T1000 (cell line): ENCODE data around the gene CTF1.

Source experiments
- DNase-seq: peaks from one replicate; lab custom pipeline; 2025; ENCODE audit warnings: mixed read lengths; lab: John Stamatoyannopoulos, UW

Gene CTF1

DNA sequence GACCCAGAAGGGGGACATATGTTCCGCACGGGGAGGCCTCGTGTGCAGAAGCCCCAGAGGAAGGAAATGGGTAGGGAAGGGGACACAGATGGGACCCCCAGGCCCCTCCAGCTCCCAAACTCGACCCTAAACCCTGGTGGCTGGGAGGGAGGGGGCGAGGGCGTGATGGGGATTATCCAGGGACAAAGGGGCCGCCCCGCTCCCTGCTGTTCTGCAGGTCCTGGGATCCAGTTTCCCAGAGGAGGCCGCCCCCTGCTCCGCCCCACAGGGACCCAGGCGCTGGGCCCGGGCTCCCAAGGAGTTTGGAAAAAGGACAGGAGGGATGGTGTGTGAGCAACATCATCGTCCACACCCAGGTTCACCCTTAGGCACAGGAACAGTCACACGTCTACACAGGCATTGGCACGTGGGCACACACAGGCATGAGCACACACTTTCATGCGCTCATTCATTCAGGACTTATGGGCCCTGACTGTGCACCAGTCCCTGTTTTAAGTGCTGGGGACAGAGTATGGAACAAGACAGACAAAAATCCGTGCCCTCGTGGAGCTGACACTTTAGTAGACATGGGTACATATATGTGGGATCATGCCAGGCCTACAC lies 14.1 kb downstream of the CTF1 start:
- no peak for DNase-seq

- DNase-seq, result no peak
These were observed 16.5 kb downstream of the CTF1 start for GRCh38 chr16:30912794-30913412.

GRCh38 chr16:30914830-30915229 lies 18.4 kb downstream of the CTF1 start:
- DNase-seq, result no peak

DNA sequence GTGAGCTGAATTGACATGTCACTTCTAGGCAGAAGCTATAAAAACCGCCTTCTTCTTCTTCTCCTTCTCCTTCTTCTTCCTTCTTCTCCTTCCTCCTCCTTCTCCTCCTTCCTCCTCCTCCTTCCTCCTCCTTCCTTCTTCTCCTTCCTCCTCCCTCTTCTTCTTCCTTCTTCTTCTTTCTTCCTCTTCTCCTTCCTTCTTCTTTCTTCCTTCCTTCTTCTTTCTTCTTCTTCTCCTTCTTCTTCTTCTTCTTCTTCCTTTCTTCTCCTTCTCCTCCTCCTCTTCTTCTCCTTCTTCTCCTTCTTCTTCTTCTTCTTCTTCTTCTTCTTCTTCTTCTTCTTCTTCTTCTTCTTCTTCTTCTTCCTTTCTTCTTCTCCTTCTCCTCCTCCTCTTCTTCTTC lies 22.2 kb downstream of the CTF1 start:
- DNase-seq, result no peak

GRCh38 chr16:30920891-30921290 lies 24.5 kb downstream of the CTF1 start:
- DNase-seq, result no peak

GRCh38 chr16:30921459-30921747 lies 25.0 kb downstream of the CTF1 start:
- no peak for DNase-seq

GRCh38 chr16:30921748-30922419 lies 25.5 kb downstream of the CTF1 start:
- peak; percentile 60 for DNase-seq

GRCh38 chr16:30922420-30922959 lies 26.1 kb downstream of the CTF1 start:
- DNase-seq, result peak; percentile 99

DNA sequence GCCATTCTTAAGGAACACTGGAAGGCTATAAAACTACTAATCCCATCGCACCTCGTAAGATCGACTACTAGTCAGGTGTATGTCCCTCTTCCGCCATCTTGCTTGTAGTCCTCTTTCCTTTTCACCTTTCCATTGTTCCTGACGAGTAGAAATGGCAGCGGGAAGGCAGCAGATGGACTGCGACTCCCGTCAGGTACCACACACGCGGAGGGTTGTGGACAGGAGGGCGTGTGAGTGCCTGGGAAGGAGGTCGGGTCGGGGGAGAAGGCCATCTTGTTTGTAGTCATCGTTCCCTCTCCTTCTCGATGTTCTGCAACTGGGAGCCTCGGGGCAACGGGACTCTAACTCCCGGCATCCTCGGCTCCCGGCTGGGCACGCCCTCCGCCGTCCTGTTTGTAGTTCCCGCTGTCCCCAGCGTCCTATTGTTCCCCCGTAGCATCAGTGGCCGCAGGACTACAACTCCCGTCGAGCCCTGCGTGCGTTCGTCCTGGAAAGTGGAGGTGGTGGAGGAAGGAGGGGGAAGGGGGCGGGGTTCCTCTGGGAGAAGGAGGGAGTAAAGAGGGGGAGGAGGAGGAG lies 26.6 kb downstream of the CTF1 start:
- peak; percentile 98 for DNase-seq

GRCh38 chr16:30923554-30924075 lies 27.2 kb downstream of the CTF1 start, which contains the start of gene FBXL19:
FBXL19 (plus strand) TSS chr16:30923572; CDS start chr16:30925755, 2,183 bp downstream.
- DNase-seq, result no peak

DNA sequence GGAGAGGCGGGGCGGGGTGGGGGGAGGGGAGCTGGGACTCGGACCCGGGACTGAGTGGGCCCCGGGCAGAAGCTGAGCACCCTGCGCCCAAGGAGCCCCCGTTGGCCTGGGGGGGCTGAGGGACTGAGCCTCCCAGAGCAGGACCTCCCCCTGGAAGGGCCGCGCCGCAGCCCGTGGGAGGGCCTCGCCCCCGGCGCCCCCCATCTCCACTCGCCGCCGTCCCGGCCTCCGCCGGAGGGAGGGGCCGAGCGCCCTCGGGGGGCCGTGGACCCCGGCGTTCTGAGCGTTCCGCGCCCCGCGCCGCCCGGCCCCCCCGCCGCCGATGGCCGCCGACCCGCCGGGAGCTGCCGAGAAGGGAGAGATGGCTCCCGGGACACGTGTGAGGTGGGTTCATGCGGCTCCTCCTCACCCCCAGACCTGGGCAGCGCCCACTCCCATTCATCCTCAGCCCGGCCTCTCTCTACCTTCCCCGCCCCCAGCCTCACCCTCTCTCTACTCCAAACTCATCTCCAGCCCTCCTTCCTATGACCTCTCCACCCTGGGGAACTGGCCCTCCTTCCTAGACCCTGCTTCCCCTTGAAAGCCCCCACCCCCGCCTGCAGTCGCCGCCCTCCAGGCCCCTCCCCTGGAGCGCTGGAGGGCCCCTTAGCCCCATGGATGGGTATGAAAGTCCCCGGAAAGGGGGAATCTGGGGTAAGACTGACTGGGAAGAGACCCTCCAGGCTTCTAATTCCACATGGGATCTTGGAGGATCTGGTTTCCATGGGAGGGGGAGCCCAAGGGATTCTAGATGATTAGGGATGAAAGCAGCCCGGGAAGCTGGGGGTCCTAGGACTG lies 27.9 kb downstream of the CTF1 start:
- DNase-seq, result no peak

- no peak for DNase-seq
These were observed 28.7 kb downstream of the CTF1 start for GRCh38 chr16:30924913-30925631.

GRCh38 chr16:30925632-30925987 lies 29.2 kb downstream of the CTF1 start:
- no peak for DNase-seq

DNA sequence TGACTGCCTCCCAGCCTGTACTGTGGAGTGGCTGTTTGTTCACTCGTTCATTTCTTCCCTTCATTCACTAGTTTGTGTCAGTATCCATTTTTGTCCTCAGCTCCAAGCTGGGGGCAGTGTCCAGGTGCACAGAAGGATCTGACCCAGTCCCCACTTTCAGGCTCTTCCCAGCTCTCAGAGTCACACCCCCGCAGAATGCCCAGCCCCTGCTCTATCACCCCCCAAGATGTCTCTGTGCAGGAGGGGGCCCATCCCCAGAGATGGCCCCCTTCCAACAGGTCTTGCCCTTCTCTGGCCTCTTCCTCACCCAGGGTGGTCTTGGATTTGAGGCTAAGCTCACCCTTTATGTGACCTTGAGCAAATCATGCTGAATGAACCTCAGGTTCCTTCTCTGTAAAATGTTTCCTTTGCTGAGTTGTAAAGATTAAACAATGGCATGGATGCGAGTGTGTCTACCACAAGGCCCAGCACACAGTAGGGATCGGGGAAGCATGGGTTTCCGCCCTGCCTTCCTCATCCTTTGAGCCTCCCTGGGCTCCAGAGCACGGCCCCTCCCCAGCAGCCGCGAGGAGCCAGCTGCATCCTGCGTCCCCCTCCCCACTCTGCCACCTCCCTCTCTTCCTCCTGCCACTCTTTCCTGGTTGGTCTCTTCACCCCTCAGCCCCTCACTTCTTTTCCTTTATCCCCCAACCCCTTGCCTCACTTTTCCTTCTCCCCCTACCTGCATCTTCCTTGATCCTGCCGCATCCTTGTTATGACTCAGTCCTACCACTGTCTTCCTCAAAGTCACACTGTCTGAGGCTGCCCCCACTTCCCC lies 29.8 kb downstream of the CTF1 start:
- no peak for DNase-seq

DNA sequence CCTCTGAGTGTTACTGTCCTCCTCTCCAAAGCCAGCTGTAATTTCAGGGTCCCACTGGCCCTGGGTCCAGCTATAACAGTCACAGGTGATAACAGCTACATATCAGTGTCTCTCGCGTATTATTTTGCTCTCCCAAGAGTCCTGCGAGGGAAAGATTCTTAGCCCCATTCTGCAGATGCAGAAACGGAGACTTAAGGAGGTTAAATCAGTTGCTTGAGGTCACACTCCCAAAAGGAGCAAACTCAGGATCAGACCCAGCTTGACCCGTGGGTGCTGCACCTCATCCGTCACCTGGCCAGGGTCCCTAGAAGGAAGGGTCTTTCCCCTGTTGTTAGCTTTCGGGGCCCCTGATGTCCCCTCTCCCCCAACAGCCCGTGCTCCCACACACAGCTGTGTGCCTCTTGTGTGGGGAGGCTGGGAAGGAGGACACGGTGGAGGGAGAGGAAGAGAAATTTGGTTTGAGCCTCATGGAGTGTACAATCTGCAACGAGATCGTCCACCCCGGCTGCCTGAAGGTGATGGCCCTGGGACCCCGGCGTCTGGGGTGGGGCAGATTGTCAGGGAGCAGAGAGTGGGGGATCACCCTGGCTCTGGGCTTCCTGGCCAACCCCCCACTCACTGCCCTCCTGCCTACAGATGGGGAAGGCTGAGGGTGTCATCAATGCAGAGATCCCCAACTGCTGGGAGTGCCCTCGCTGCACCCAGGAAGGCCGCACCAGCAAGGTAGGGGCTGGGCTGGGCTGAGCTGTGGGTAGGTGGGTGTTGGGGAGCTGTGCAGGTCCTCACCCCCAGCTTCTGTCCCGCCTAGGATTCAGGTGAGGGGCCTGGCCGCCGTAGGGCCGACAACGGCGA lies 30.7 kb downstream of the CTF1 start:
- DNase-seq, result no peak

DNA sequence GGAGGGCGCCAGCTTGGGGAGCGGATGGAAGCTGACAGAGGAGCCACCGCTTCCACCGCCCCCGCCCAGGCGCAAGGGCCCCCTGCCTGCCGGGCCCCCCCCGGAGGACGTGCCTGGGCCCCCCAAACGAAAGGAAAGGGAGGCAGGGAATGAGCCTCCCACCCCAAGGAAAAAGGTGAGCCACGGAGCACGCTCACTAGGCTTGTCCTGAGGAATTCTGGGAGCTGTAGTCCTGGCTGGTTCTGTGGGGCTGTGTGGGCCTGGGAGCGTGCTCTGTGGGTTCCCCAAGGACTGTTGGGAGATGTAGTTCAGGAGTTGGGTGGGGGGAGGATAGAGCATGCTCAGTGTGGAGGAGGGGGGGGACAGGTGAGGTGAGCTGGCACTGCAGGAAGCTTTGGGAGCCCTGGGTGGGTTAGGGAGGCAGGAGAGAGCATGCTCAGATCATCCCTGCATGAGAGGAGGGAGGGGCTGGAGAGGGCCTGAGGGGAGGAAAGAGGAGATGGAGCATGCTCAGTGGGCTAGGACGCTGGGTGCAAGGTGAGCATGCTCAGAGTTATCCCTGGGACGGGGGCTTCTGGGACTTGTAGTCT lies 31.5 kb downstream of the CTF1 start:
- no peak for DNase-seq

- DNase-seq, result no peak
These were observed 32.0 kb downstream of the CTF1 start for GRCh38 chr16:30928390-30928789.

- DNase-seq, result no peak
These were observed 32.8 kb downstream of the CTF1 start for GRCh38 chr16:30929167-30929566.

DNA sequence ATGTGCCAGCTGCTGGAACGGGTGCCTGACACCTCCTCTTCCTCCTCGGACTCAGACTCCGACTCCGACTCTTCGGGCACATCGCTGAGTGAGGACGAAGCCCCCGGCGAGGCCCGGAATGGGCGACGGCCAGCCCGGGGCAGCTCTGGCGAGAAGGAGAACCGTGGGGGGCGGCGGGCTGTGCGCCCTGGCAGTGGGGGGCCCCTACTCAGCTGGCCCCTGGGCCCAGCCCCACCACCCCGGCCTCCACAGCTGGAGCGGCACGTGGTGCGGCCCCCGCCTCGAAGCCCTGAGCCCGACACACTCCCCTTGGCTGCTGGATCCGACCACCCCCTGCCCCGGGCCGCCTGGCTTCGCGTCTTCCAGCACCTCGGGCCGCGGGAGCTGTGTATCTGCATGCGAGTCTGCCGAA lies 33.8 kb downstream of the CTF1 start:
- no peak for DNase-seq
